ENCODE measurements around the gene GATAD2A. TPM values are rescaled to one million over a fixed set of nuclear protein-coding genes. Genes with fewer than 3 reads are reported as not detected.
A peak's percentile ranks its signal among the peaks of the same experiment; 100 is the strongest.

GATAD2A gene
- 68.9 to 83.7 TPM (median 82.6 TPM) in 3 replicates for total RNA-seq
- long read RNA-seq, partial matches to known transcripts: 14 of 61 reads
- long read RNA-seq, other reads (novel, unspliced or antisense): 47 of 61 reads

- Mint-ChIP-seq H3K9me3 (ENCODE audit: low read depth) (no peaks in the 10 kb centered on the region), H3K4me3 (ENCODE audit: unreplicated experiment) (peak within 1 kb of the TSS; percentile 92), H3K27ac (ENCODE audit: unreplicated experiment) (peak within 1 kb of the TSS; percentile 99), H3K36me3 (ENCODE audit: low read depth) (no peaks in the 10 kb centered on the region), H3K4me1 (ENCODE audit: low read depth) (peaks cover 64% of the 10 kb centered on the region), H3K27me3 (ENCODE audit: low read depth) (no peaks in the 10 kb centered on the region)
- peak; percentile 94 for DNase-seq (ENCODE audit: low spot score)
- TF ChIP-seq CTCF (IDR thresholded peaks at IDR 0.05): peak; percentile 64
These were observed at the start of gene GATAD2A for GRCh38 chr19:19404879-19405860. Gene GATAD2A (plus strand): TSS chr19:19405675. CDS start chr19:19465346, 59,671 bp downstream.

- Mint-ChIP-seq H3K27ac (ENCODE audit: unreplicated experiment) (no peak overlapping the region), H3K4me3 (ENCODE audit: unreplicated experiment) (no peak overlapping the region), H3K36me3 (ENCODE audit: low read depth) (peaks cover 16% of the 10 kb centered on the region), H3K9me3 (ENCODE audit: low read depth) (no peaks in the 10 kb centered on the region), H3K4me1 (ENCODE audit: low read depth) (peaks cover 5% of the 10 kb centered on the region), H3K27me3 (ENCODE audit: low read depth) (no peaks in the 10 kb centered on the region)
- TF ChIP-seq CTCF (IDR thresholded peaks at IDR 0.05): no peak
- DNase-seq (ENCODE audit: low spot score): no peak
These were observed 49.0 kb upstream of the GATAD2A start for GRCh38 chr19:19356500-19356899.

- H3K36me3 Mint-ChIP-seq (ENCODE audit: low read depth): peaks cover 15% of the 10 kb centered on the region
- no peak for TF ChIP-seq CTCF (IDR thresholded peaks at IDR 0.05)
- H3K27me3 Mint-ChIP-seq (ENCODE audit: low read depth): no peaks in the 10 kb centered on the region
- H3K27ac Mint-ChIP-seq (ENCODE audit: unreplicated experiment): no peak overlapping the region
- no peaks in the 10 kb centered on the region for H3K9me3 Mint-ChIP-seq (ENCODE audit: low read depth)
- H3K4me1 Mint-ChIP-seq (ENCODE audit: low read depth): peaks cover 5% of the 10 kb centered on the region
- H3K4me3 Mint-ChIP-seq (ENCODE audit: unreplicated experiment): no peak overlapping the region
- DNase-seq (ENCODE audit: low spot score): no peak
These were observed 48.4 kb upstream of the GATAD2A start for GRCh38 chr19:19356901-19357566.

GRCh38 chr19:19361075-19361594 lies 44.3 kb upstream of the GATAD2A start:
- TF ChIP-seq CTCF (IDR thresholded peaks at IDR 0.05): peak; percentile 87
- Mint-ChIP-seq H3K27ac (ENCODE audit: unreplicated experiment) (peak overlapping the region; percentile 8), H3K36me3 (ENCODE audit: low read depth) (peaks cover 4% of the 10 kb centered on the region), H3K9me3 (ENCODE audit: low read depth) (no peaks in the 10 kb centered on the region), H3K4me1 (ENCODE audit: low read depth) (peaks cover 10% of the 10 kb centered on the region), H3K4me3 (ENCODE audit: unreplicated experiment) (no peak overlapping the region), H3K27me3 (ENCODE audit: low read depth) (no peaks in the 10 kb centered on the region)
- DNase-seq (ENCODE audit: low spot score): no peak

- DNase-seq (ENCODE audit: low spot score): no peak
- TF ChIP-seq CTCF (IDR thresholded peaks at IDR 0.05): no peak
- H3K4me3 Mint-ChIP-seq (ENCODE audit: unreplicated experiment): no peak overlapping the region
- H3K9me3 Mint-ChIP-seq (ENCODE audit: low read depth): no peaks in the 10 kb centered on the region
- H3K27me3 Mint-ChIP-seq (ENCODE audit: low read depth): no peaks in the 10 kb centered on the region
- H3K36me3 Mint-ChIP-seq (ENCODE audit: low read depth): peaks cover 3% of the 10 kb centered on the region
- H3K4me1 Mint-ChIP-seq (ENCODE audit: low read depth): peaks cover 14% of the 10 kb centered on the region
- H3K27ac Mint-ChIP-seq (ENCODE audit: unreplicated experiment): peak overlapping the region; percentile 45
These were observed 43.4 kb upstream of the GATAD2A start for GRCh38 chr19:19362075-19362474.
